Measurements from ENCODE around the gene PYROXD2. TPM values are rescaled to one million over a fixed set of nuclear protein-coding genes. Genes with fewer than 3 reads are reported as not detected.

The PYROXD2 gene
- total RNA-seq, 3 donors from 2014 or later = 6.3 to 11.6 (median 9.7) TPM

DNA sequence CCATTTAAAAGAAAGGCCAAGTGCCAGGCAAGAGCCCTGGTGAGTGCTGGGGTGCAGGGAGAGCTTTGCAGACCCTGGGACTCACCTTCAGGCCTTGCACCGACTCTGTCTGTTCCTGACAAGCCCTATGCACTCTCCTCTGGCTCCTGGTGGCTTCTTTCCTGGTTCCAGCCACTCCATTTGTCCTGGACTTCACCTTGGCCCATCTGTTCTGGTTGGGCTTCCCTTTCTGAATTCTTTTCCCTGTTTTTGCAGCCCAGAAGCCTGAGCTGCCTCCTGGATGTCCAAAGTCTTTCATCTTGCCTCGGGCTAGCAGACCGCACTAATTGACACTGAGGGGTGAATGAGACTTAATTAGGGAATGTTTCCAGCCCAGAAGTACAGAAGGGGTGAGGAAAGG lies 60.5 kb downstream of the PYROXD2 start:
- peaks cover 3% of the 10 kb centered on the region for H3K4me1 ChIP-seq (ENCODE audit: low read depth)
- no peaks in the 10 kb centered on the region for H3K9me3 ChIP-seq
- ATAC-seq = no peak
- intact Hi-C loops (cut with DNase I, micrococcal nuclease) = no loop called here
- TF ChIP-seq CTCF (IDR thresholded peaks at IDR 0.05) = no peak
- no peak for DNase-seq
- no peaks in the 10 kb centered on the region for H3K36me3 ChIP-seq (ENCODE audit: low read depth)
- no peak overlapping the region for H3K4me3 ChIP-seq

GRCh38 chr10:98353170-98353569 lies 61.8 kb downstream of the PYROXD2 start:
- no peak for DNase-seq
- Histone ChIP-seq H3K4me1 (ENCODE audit: low read depth) (peaks cover 3% of the 10 kb centered on the region), H3K4me3 (no peak overlapping the region), H3K36me3 (ENCODE audit: low read depth) (no peaks in the 10 kb centered on the region), H3K9me3 (no peaks in the 10 kb centered on the region)
- intact Hi-C loops (cut with DNase I, micrococcal nuclease) = no loop called here
- TF ChIP-seq CTCF (IDR thresholded peaks at IDR 0.05) = no peak
- ATAC-seq = peak; percentile 22

- H3K9me3 ChIP-seq = no peaks in the 10 kb centered on the region
- H3K36me3 ChIP-seq (ENCODE audit: low read depth) = no peaks in the 10 kb centered on the region
- intact Hi-C loops (cut with DNase I, micrococcal nuclease) = no loop called here
- ATAC-seq (no peak), DNase-seq (peak in 1 of 3 donors; percentile 10)
- no peak for TF ChIP-seq CTCF (IDR thresholded peaks at IDR 0.05)
- peaks cover 3% of the 10 kb centered on the region for H3K4me1 ChIP-seq (ENCODE audit: low read depth)
- H3K4me3 ChIP-seq = no peak overlapping the region
These were observed 63.1 kb downstream of the PYROXD2 start for GRCh38 chr10:98351831-98352402.

DNA sequence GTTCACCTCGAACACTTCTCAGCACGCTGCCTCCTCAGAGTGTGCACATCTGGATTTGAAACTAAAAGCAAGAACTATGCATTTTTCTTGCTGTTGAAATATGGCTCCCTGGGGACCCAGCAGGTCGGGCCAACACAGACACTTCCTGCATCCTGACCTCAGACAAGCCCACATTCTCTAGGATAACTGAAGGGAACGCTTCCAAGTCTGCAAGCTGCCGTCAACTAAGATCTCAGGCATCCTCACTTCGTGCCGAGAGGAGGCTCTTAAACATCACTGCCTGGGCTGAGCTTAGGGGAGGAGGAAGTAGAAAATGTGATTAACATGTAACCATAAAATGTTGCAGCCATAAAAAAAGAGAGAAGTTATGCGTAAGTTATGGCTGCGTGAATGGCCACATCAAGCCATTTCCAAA lies 65.5 kb downstream of the PYROXD2 start:
- peaks cover 6% of the 10 kb centered on the region for H3K9me3 ChIP-seq

DNA sequence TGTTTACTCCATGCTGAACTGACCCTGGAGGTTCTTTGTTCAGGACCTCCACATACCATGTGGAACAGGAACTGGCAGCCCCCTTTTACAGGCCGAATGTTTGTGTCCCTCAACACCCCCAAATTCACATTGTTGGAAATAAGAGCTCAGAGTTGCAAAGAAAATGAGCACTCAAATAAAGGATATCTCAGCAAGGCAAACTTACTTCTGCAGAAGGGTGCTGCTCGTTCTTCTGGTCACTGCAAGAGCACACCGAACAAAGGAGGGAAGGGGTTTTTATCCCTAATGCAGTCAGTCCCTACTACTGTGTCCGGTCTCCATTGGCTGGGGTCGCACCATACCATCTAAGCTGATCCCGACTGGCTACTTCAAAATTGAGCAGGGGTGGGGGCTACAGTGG lies 68.1 kb downstream of the PYROXD2 start:
- Histone ChIP-seq H3K4me1 (ENCODE audit: low read depth) (peaks cover 3% of the 10 kb centered on the region), H3K36me3 (ENCODE audit: low read depth) (no peaks in the 10 kb centered on the region), H3K9me3 (peaks cover 6% of the 10 kb centered on the region), H3K4me3 (no peak overlapping the region)
- no peak for TF ChIP-seq CTCF (IDR thresholded peaks at IDR 0.05)
- intact Hi-C loops (cut with DNase I, micrococcal nuclease) = no loop called here
- ATAC-seq (no peak), DNase-seq (no peak)

More for the DNA sequence above, 65.5 kb downstream of the PYROXD2 start:
- no peak for TF ChIP-seq CTCF (IDR thresholded peaks at IDR 0.05)
- ATAC-seq (peak; percentile 53), DNase-seq (peak in 1 of 3 donors; percentile 39)
- intact Hi-C loops (cut with DNase I, micrococcal nuclease) = no loop called here
- Histone ChIP-seq H3K4me1 (ENCODE audit: low read depth) (peaks cover 3% of the 10 kb centered on the region), H3K36me3 (ENCODE audit: low read depth) (no peaks in the 10 kb centered on the region), H3K4me3 (no peak overlapping the region)

All from mucosa of descending colon (tissue), 3 donors.